Trophoblast cell (in vitro differentiated cells and primary cell): ENCODE measurements around the gene HBE1.

Experiments
- DNase-seq, 2 donors: peaks; one replicate each; pipeline ENCODE4 v3.0.0-alpha.2; 2016
- H2AFZ ChIP-seq: 2 replicates; pipeline ENCODE4 v1.6.1; 2013; ENCODE audit warnings: low read length, moderate library complexity, mild to moderate bottlenecking; ENCODE audit not compliant: insufficient read depth, poor library complexity
- H2AK5ac ChIP-seq: 2 replicates; pipeline ENCODE4 v1.6.1; 2013; ENCODE audit warnings: mild to moderate bottlenecking, low read length
- H2BK120ac ChIP-seq: 2 replicates; pipeline ENCODE4 v1.6.1; 2013; ENCODE audit warnings: low read length, mild to moderate bottlenecking, moderate library complexity; ENCODE audit not compliant: insufficient read depth, poor library complexity
- H2BK12ac ChIP-seq: 2 replicates; pipeline ENCODE4 v1.6.1; 2013; ENCODE audit warnings: mild to moderate bottlenecking, low read length, moderate library complexity
- H2BK5ac ChIP-seq: 2 replicates; pipeline ENCODE4 v1.6.1; 2013; ENCODE audit warnings: low read length, low read depth, moderate library complexity, mild to moderate bottlenecking; ENCODE audit not compliant: poor library complexity
- H3K14ac ChIP-seq: 2 replicates; pipeline ENCODE4 v1.6.1; 2013; ENCODE audit warnings: mild to moderate bottlenecking, low read length
- H3K18ac ChIP-seq: 2 replicates; pipeline ENCODE4 v1.6.1; 2013; ENCODE audit warnings: mild to moderate bottlenecking, low read length
- H3K23ac ChIP-seq: 2 replicates; pipeline ENCODE4 v1.6.1; 2013; ENCODE audit warnings: low read length
- H3K27ac ChIP-seq: 2 replicates; pipeline ENCODE4 v1.5.1; 2013; ENCODE audit warnings: low read depth, mild to moderate bottlenecking, inconsistent platforms, low read length, moderate library complexity
- H3K27me3 ChIP-seq: 2 replicates; pipeline ENCODE4 v1.6.1; 2013; ENCODE audit warnings: inconsistent platforms, mild to moderate bottlenecking, low read length, moderate library complexity; ENCODE audit not compliant: insufficient read depth
- H3K36me3 ChIP-seq, 2 experiments: 1 replicate in 1 of 2; 2 replicates in 1 of 2; pipeline ENCODE4 v1.6.1; 2013; ENCODE audit warnings: low read length in 2 of 2, mild to moderate bottlenecking in 2 of 2, moderate library complexity in 1 of 2; ENCODE audit not compliant: insufficient read depth in 2 of 2, control insufficient read depth in 1 of 2
- H3K4ac ChIP-seq: 2 replicates; pipeline ENCODE4 v1.6.1; 2013; ENCODE audit warnings: low read depth, mild to moderate bottlenecking, low read length, moderate library complexity
- H3K4me1 ChIP-seq, 2 experiments: 1 replicate in 1 of 2; 2 replicates in 1 of 2; pipeline ENCODE4 v1.6.1; 2013; ENCODE audit warnings: low read length in 2 of 2, mild to moderate bottlenecking in 2 of 2, moderate library complexity in 1 of 2; ENCODE audit not compliant: insufficient read depth in 2 of 2, control insufficient read depth in 1 of 2
- H3K4me2 ChIP-seq: 2 replicates; pipeline ENCODE4 v1.6.1; 2013; ENCODE audit warnings: inconsistent platforms, mild to moderate bottlenecking, low read length, moderate library complexity
- H3K4me3 ChIP-seq: 2 replicates; pipeline ENCODE4 v1.5.1; 2013; ENCODE audit warnings: mild to moderate bottlenecking, low read depth, low read length, inconsistent platforms
- H3K79me1 ChIP-seq: one replicate; pipeline ENCODE4 v1.6.1; 2013; ENCODE audit warnings: low read length
- H3K79me2 ChIP-seq: 2 replicates; pipeline ENCODE4 v1.6.1; 2013; ENCODE audit warnings: low read length, mild to moderate bottlenecking; ENCODE audit not compliant: control insufficient read depth, insufficient read depth, poor library complexity
- H3K9ac ChIP-seq: 2 replicates; pipeline ENCODE4 v1.6.1; 2013; ENCODE audit warnings: mild to moderate bottlenecking, low read length
- H3K9me3 ChIP-seq: 2 replicates; pipeline ENCODE4 v1.6.1; 2013; ENCODE audit warnings: low read depth, mild to moderate bottlenecking, control low read depth, inconsistent platforms, low read length; ENCODE audit not compliant: insufficient read depth
- H4K12ac ChIP-seq: 2 replicates; pipeline ENCODE4 v1.6.1; 2013; ENCODE audit warnings: low read depth, mild to moderate bottlenecking, low read length, moderate library complexity
- H4K8ac ChIP-seq: 2 replicates; pipeline ENCODE4 v1.6.1; 2013; ENCODE audit warnings: low read depth, mild to moderate bottlenecking, low read length, moderate library complexity
- H4K91ac ChIP-seq: one replicate; pipeline ENCODE4 v1.6.1; 2013; ENCODE audit warnings: low read depth, mild to moderate bottlenecking, low read length, moderate library complexity
- WGBS: extraction: QIAGEN DNeasy Blood & Tissue Kit; methylation state at CpG from one replicate; pipeline ENCODE4 v1.1.7; 2013; ENCODE audit warnings: missing lambda C conversion rate; ENCODE audit not compliant: insufficient read length, insufficient coverage; ENCODE audit errors: extremely low coverage; 5-methylcytosine and 5-hydroxymethylcytosine counted together

HBE1 gene

GRCh38 chr11:5238486-5238885 lies 31.3 kb downstream of the HBE1 start:
- Histone ChIP-seq H3K18ac (no peak overlapping the region), H2AK5ac (no peak overlapping the region), H3K36me3 (peaks cover 0 to 1% of the 10 kb centered on the region in 2 experiments), H3K23ac (no peak overlapping the region), H3K27me3 (no peaks in the 10 kb centered on the region), H3K4ac (no peak overlapping the region), H4K12ac (no peak overlapping the region), H3K27ac (no peak overlapping the region), H3K9ac (no peak overlapping the region), H4K8ac (no peak overlapping the region), H3K4me3 (no peak overlapping the region), H3K9me3 (no peaks in the 10 kb centered on the region), H2BK12ac (no peak overlapping the region), H2BK5ac (no peak overlapping the region), H2AFZ (no peak overlapping the region), H3K4me1 (no peaks in the 10 kb centered on the region), H3K79me2 (no peaks in the 10 kb centered on the region), H3K14ac (no peak overlapping the region), H3K4me2 (no peak overlapping the region), H2BK120ac (no peak overlapping the region), H3K79me1 (no peaks in the 10 kb centered on the region), H4K91ac (no peak overlapping the region)
- no peak for DNase-seq
- WGBS, result no CpG with 5 or more reads among the region's 2 CpGs

- no peak overlapping the region for H2BK120ac ChIP-seq
- H3K27me3 ChIP-seq, result no peaks in the 10 kb centered on the region
- WGBS, result no CpG with 5 or more reads among the region's 2 CpGs
These were observed 32.3 kb downstream of the HBE1 start for GRCh38 chr11:5237420-5237819.

GRCh38 chr11:5235364-5236095 lies 34.2 kb downstream of the HBE1 start:
- no peak overlapping the region for H3K4ac ChIP-seq
- H2BK12ac ChIP-seq, result no peak overlapping the region
- no peak overlapping the region for H4K91ac ChIP-seq
- no peaks in the 10 kb centered on the region for H3K27me3 ChIP-seq
- H2AK5ac ChIP-seq, result no peak overlapping the region
- DNase-seq, result no peak
- no peak overlapping the region for H3K27ac ChIP-seq
- no peak overlapping the region for H3K4me3 ChIP-seq
- no peaks in the 10 kb centered on the region for H3K79me1 ChIP-seq
- peaks cover 0 to 1% of the 10 kb centered on the region in 2 experiments for H3K36me3 ChIP-seq
- H3K9ac ChIP-seq, result no peak overlapping the region
- H4K8ac ChIP-seq, result no peak overlapping the region
- no peak overlapping the region for H2BK5ac ChIP-seq
- no peak overlapping the region for H3K23ac ChIP-seq
- no peak overlapping the region for H3K4me2 ChIP-seq
- H3K9me3 ChIP-seq, result peaks cover 1% of the 10 kb centered on the region
- no peak overlapping the region for H3K14ac ChIP-seq
- H4K12ac ChIP-seq, result no peak overlapping the region
- no peak overlapping the region for H3K18ac ChIP-seq
- no peaks in the 10 kb centered on the region for H3K4me1 ChIP-seq
- no CpG with 5 or more reads among the region's 5 CpGs for WGBS
- H3K79me2 ChIP-seq, result no peaks in the 10 kb centered on the region
- H2AFZ ChIP-seq, result no peak overlapping the region
- H2BK120ac ChIP-seq, result no peak overlapping the region

More at GRCh38 chr11:5237420-5237819, 32.3 kb downstream of the HBE1 start:
- no peaks in the 10 kb centered on the region for H3K79me1 ChIP-seq
- H3K18ac ChIP-seq, result no peak overlapping the region
- H3K14ac ChIP-seq, result no peak overlapping the region
- no peak overlapping the region for H3K4ac ChIP-seq
- no peak overlapping the region for H2BK12ac ChIP-seq
- no peak overlapping the region for H3K27ac ChIP-seq
- no peaks in the 10 kb centered on the region for H3K4me1 ChIP-seq
- no peak overlapping the region for H3K4me3 ChIP-seq
- no peak overlapping the region for H4K12ac ChIP-seq
- H3K9me3 ChIP-seq, result peaks cover 1% of the 10 kb centered on the region
- no peak overlapping the region for H4K8ac ChIP-seq
- peaks cover 0 to 1% of the 10 kb centered on the region in 2 experiments for H3K36me3 ChIP-seq
- no peak overlapping the region for H3K23ac ChIP-seq
- H2BK5ac ChIP-seq, result no peak overlapping the region
- no peak overlapping the region for H3K4me2 ChIP-seq
- H4K91ac ChIP-seq, result no peak overlapping the region
- no peaks in the 10 kb centered on the region for H3K79me2 ChIP-seq
- no peak overlapping the region for H2AK5ac ChIP-seq
- no peak overlapping the region for H2AFZ ChIP-seq
- no peak overlapping the region for H3K9ac ChIP-seq
- DNase-seq, result no peak

- Histone ChIP-seq H3K27ac (no peak within 1 kb of the TSS), H4K12ac (no peak within 1 kb of the TSS), H3K4ac (no peak within 1 kb of the TSS), H3K79me2 (no peaks in the 10 kb centered on the region), H3K9me3 (peaks cover 1% of the 10 kb centered on the region), H3K36me3 (peaks cover 0 to 1% of the 10 kb centered on the region in 2 experiments), H3K4me1 (no peaks in the 10 kb centered on the region), H3K27me3 (no peaks in the 10 kb centered on the region), H3K18ac (no peak within 1 kb of the TSS), H4K8ac (no peak within 1 kb of the TSS), H2BK120ac (no peak within 1 kb of the TSS), H3K9ac (no peak within 1 kb of the TSS), H3K14ac (no peak within 1 kb of the TSS), H3K23ac (no peak within 1 kb of the TSS), H2BK12ac (no peak within 1 kb of the TSS), H3K4me3 (no peak within 1 kb of the TSS), H3K79me1 (no peaks in the 10 kb centered on the region), H2AFZ (no peak within 1 kb of the TSS), H2AK5ac (no peak within 1 kb of the TSS), H4K91ac (no peak within 1 kb of the TSS), H2BK5ac (no peak within 1 kb of the TSS), H3K4me2 (no peak within 1 kb of the TSS)
- WGBS, result no CpG with 5 or more reads among the region's 2 CpGs
- no peak for DNase-seq
These were observed 35.3 kb downstream of the HBE1 start, which contains the start of gene HBD for GRCh38 chr11:5234381-5234834. TSS of gene HBD (minus strand) at chr11:5234483. CDS start at chr11:5234433, 50 bp downstream.
